ENCODE data around the gene ALDH1A3. TPM values are rescaled to one million over a fixed set of nuclear protein-coding genes. Genes with fewer than 3 reads are reported as not detected.

Gene ALDH1A3
- total RNA-seq, 1 donor from 2014 or later, result 62.9 TPM

- no peaks in the 10 kb centered on the region for H3K36me3 ChIP-seq
- no peaks in the 10 kb centered on the region for H3K27me3 ChIP-seq
- peaks cover 35% of the 10 kb centered on the region for H3K4me1 ChIP-seq
- TF ChIP-seq POLR2AphosphoS5 (IDR thresholded peaks at IDR 0.05; ENCODE audit: insufficient read depth in 1 of 2, low read depth in 1 of 2) (peak in 1 of 2 donors; percentile 75), POLR2A (IDR thresholded peaks at IDR 0.05) (no peak), CTCF (IDR thresholded peaks at IDR 0.05) (peak; percentile 75 to 91 (median 90))
- H3K27ac ChIP-seq, result peak overlapping the region; percentile 88
- no peak for DNase-seq (ENCODE audit: extremely low spot score in 2 of 2)
- no peaks in the 10 kb centered on the region for H3K9me3 ChIP-seq
- intact Hi-C loops (cut with DNase I), result loop anchor here (10.0 kb wide), 1 partner anchor 337 kb away; the partner anchor contains the start of gene CHSY1
- peak overlapping the region; percentile 78 to 83 for H3K4me3 ChIP-seq
These were observed 38.5 kb downstream of the ALDH1A3 start for GRCh38 chr15:100918034-100918689.

- H3K4me1 ChIP-seq, result peaks cover 35% of the 10 kb centered on the region
- intact Hi-C loops (cut with DNase I), result loop anchor here (1.0 to 10.0 kb wide), 2 partner anchors 88 to 336 kb away; partner anchors contain the start of gene CHSY1
- H3K27ac ChIP-seq, result peak within 1 kb of the TSS; percentile 88
- no peaks in the 10 kb centered on the region for H3K27me3 ChIP-seq
- H3K36me3 ChIP-seq, result no peaks in the 10 kb centered on the region
- no peaks in the 10 kb centered on the region for H3K9me3 ChIP-seq
- DNase-seq (ENCODE audit: extremely low spot score in 2 of 2), result peak in 1 of 2 donors; percentile 81
- TF ChIP-seq POLR2AphosphoS5 (IDR thresholded peaks at IDR 0.05; ENCODE audit: insufficient read depth in 1 of 2, low read depth in 1 of 2) (no peak), CTCF (IDR thresholded peaks at IDR 0.05) (peak in 1 of 3 experiments; percentile 4), POLR2A (IDR thresholded peaks at IDR 0.05) (peak in 1 of 2 donors; percentile 16)
- peak within 1 kb of the TSS; percentile 78 to 83 for H3K4me3 ChIP-seq
These were observed 39.3 kb downstream of the ALDH1A3 start, which contains the start of gene LRRK1 for GRCh38 chr15:100918690-100919480. Gene LRRK1, plus strand, starts transcription at chr15:100919357. Its CDS starts 5,276 bp downstream, at chr15:100924633.

- DNase-seq (ENCODE audit: extremely low spot score in 2 of 2), result peak in 1 of 2 donors; percentile 86
- Histone ChIP-seq H3K27ac (peak overlapping the region; percentile 54), H3K4me3 (peak overlapping the region; percentile 78 to 83), H3K9me3 (no peaks in the 10 kb centered on the region), H3K27me3 (no peaks in the 10 kb centered on the region), H3K36me3 (no peaks in the 10 kb centered on the region), H3K4me1 (peaks cover 35% of the 10 kb centered on the region)
- TF ChIP-seq POLR2A (IDR thresholded peaks at IDR 0.05) (no peak), CTCF (IDR thresholded peaks at IDR 0.05) (no peak), POLR2AphosphoS5 (IDR thresholded peaks at IDR 0.05; ENCODE audit: insufficient read depth in 1 of 2, low read depth in 1 of 2) (peak in 1 of 2 donors; percentile 23)
- intact Hi-C loops (cut with DNase I), result loop anchor here (1.0 to 10.0 kb wide), 2 partner anchors 88 to 335 kb away; partner anchors contain the start of gene CHSY1
These were observed 40.1 kb downstream of the ALDH1A3 start for GRCh38 chr15:100919481-100920405.

- Histone ChIP-seq H3K27ac (no peak overlapping the region), H3K36me3 (peaks cover 0 to 2% of the 10 kb centered on the region in 2 donors), H3K4me3 (no peak overlapping the region), H3K9me3 (no peaks in the 10 kb centered on the region), H3K27me3 (no peaks in the 10 kb centered on the region), H3K4me1 (peaks cover 27% of the 10 kb centered on the region)
- DNase-seq (ENCODE audit: extremely low spot score in 2 of 2), result peak in 1 of 2 donors; percentile 81
- TF ChIP-seq POLR2A (IDR thresholded peaks at IDR 0.05) (no peak), POLR2AphosphoS5 (IDR thresholded peaks at IDR 0.05; ENCODE audit: insufficient read depth in 1 of 2, low read depth in 1 of 2) (no peak)
- intact Hi-C loops (cut with DNase I), result no loop called here
These were observed 41.0 kb downstream of the ALDH1A3 start for GRCh38 chr15:100920516-100921135.
